GM10248 (cell line): ENCODE results near the gene UPF1.

Experiments
- CTCF ChIA-PET: fragments of 300-600 bp; sonication (Branson Sonifier 250); formaldehyde crosslinking; extraction: SDS; loops from one replicate; lab custom pipeline; 2021; ENCODE audit warnings: antibody characterized with exemption; lab: Yijun Ruan, JAX
- POLR2A ChIA-PET: fragments of 350-650 bp; sonication (Branson Sonifier 250); formaldehyde crosslinking; extraction: SDS; loops from one replicate; lab custom pipeline; 2020; ENCODE audit warnings: antibody characterized with exemption; lab: Yijun Ruan, JAX
- DNase-seq: peaks from one replicate; pipeline ENCODE4 v3.0.0; 2012; ENCODE audit errors: extremely low spot score
- TF ChIP-seq, protein P1 (sequence below): IDR thresholded peaks from 2 replicates; pipeline ENCODE4 v1.5.1; 2012; ENCODE audit warnings: mild to moderate bottlenecking, low read depth; ENCODE audit errors: extremely low read depth, missing control alignments, control extremely low read depth

Gene UPF1

DNA sequence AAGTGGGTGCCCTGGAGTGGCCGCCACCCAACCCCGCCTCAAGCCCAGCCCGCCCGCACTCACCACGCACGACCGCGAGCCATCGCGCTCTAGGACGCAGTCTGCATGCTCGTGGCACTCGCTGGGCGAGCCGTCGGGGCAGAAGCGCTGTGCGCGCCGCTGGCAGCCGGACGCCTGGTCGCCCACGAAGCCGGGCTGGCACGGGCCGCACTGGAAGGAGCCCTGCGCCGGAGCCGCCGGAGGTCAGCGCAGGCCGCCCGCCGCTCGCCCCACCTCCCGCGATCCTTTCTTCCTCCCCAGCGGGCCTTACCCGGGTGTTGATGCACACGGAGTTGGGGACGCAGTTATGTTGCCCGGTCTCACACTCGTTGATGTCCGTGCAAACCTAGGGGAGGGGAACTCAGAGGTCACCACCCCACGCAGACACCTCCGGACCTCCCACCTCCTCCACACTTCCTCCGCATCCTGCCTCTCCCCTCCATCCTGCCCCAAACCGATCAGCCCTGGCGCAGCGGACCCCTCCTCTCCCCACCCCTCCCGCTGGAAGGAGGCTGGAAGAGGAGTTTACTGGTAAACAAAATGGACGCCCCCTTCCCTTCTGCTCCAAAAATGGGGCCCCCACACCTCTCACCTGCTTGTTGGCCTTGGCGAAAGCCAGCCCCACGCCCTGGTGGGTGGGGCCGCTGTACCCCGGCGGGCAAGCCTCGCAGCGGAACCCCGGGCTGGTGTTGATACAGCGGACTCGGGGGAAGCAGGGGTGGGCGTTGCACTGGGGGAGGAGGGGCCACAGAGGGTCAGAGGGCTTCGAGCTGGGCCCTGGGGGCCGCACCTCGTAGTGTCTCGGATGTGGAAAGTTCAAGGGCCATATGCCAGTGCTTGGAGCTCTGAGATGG, 43.0 kb upstream of the UPF1 start:
- TF ChIP-seq, protein P1, sequence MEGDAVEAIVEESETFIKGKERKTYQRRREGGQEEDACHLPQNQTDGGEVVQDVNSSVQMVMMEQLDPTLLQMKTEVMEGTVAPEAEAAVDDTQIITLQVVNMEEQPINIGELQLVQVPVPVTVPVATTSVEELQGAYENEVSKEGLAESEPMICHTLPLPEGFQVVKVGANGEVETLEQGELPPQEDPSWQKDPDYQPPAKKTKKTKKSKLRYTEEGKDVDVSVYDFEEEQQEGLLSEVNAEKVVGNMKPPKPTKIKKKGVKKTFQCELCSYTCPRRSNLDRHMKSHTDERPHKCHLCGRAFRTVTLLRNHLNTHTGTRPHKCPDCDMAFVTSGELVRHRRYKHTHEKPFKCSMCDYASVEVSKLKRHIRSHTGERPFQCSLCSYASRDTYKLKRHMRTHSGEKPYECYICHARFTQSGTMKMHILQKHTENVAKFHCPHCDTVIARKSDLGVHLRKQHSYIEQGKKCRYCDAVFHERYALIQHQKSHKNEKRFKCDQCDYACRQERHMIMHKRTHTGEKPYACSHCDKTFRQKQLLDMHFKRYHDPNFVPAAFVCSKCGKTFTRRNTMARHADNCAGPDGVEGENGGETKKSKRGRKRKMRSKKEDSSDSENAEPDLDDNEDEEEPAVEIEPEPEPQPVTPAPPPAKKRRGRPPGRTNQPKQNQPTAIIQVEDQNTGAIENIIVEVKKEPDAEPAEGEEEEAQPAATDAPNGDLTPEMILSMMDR: no peak
- no peak for DNase-seq
- ChIA-PET POLR2A (no interaction called here), CTCF (no interaction called here)

DNA sequence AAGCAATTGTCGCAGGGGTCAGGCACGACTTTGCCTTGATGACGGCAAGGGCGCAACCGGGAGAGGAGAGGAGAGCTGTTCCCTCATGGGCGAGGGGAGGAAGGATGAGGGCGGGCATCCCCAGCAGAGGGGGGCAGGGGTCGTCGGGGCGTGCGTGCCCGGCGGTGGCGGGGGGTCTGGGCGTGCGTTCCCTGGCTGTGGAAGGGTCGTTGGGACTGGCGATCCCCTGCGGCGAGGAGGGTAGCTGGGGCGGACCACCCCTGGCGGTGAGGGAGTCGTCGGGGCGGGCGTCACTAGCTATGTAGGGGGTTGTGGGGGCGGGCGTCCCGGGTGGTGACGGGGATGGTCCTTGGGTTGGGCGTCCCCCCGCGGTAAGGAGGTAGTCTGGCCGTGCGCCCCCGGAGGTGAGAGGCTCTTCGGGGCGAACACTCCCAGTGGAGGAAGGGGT, 42.3 kb upstream of the UPF1 start:
- ChIA-PET POLR2A (no interaction called here), CTCF (no interaction called here)
- DNase-seq: no peak
- TF ChIP-seq, protein P1: no peak

DNA sequence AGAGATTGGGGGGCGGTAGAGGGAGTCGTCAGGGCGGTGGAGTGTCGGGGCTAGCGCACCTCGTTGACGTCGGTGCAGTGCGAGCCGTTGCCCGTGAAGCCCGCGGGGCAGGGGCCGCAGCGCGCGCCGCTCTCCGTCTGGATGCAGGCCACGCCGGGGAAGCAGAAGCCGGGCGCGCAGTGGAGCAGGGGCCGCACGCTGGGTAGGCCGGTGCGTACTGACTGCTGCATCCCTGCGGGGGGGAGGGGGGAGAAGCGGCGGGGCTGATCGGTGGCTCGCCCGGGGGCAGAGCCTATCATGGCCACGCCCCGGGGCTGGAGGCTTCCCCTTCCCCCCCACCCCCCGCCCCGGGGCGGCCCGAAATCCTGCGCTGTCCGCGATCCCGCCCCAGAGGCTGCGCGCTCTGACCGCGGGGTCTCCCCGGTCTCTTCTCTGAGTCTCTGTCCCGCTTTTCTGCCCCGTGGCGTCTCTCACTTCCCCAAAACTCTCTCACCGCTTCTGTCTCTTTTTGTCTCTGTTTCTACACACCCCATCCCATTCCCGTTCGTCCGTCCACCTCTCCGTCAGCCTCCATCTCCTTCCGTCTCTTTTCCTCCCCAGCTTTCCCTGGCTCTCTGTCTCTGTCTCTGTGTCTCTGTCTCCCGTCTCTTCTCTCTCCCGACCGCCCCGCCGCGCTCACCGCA, 41.7 kb upstream of the UPF1 start:
- ChIA-PET CTCF (no interaction called here), POLR2A (no interaction called here)
- TF ChIP-seq, protein P1: no peak
- DNase-seq: peak; percentile 63

DNA sequence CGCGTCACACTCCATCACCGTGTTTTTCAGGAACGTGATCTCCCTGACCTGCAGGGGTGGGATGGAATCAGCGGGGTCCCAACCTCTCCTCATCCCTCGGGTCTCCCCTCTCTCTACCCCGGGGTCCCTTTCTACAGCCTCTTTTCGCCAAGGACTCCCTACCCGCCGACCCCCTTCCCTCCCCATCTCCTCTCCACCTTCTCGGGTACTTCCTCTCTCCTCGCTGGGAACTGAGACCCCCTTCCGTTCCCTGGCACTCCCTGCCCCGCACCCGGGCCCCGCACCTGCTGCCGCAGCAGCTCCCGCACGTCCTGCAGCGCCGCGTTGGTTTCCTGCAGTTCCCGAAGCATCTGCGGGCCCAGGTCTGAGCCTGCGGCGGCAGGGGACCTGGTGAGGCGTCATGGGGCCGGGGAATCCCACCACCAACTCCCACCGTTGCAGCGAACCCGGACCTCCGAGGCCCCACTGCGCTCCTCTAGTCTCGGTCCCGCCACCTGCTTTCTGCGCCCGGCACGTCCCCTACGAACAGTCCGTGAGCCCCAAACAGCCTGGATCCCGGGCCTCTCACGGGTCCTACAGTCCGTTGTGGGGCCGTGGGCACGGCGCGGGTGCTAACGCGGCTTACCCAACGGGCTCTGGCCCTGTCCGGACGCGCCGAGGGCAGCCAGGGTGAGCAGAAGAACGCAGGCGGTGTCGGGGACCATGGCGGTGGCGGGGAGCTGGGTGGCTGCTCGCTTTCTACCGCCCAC, 41.0 kb upstream of the UPF1 start, which contains the start of gene COMP:
Gene COMP, minus strand, starts transcription at position 740 of the 749 bp plus-strand sequence. Its CDS starts 36 bp downstream, at position 704.
- ChIA-PET CTCF (interaction anchor here (1.5 kb wide), 1 partner anchor 56 kb away, joined by 4 read pairs; no protein-coding TSS in a partner anchor), POLR2A (no interaction called here)
- DNase-seq: no peak
- TF ChIP-seq, protein P1: no peak

DNA sequence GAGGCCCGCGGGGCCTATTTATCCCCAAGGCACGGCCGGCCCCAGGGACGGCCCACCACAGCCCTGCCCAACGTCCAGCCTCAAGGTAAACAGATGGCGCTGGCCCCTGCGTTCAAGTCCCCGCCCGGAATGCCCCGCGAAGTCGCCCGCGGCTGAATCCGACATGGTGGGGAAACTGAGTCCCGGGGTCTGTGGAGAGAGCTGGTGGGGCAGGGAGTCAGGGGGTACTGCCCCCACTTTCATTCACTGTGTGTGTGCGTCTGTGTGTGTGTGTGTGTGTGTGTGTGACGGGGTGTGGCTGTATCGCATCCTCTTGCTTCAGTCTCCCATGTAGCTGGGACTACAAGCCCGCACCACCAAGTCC, 40.5 kb upstream of the UPF1 start:
- no peak for DNase-seq
- ChIA-PET CTCF (interaction anchor here (1.3 to 1.5 kb wide), 2 partner anchors 22 to 56 kb away, joined by 3 to 4 read pairs; no protein-coding TSS in a partner anchor), POLR2A (interaction anchor here (0.6 kb wide), 1 partner anchor 107 kb away, joined by 4 read pairs; no protein-coding TSS in a partner anchor)
- TF ChIP-seq, protein P1: no peak

DNA sequence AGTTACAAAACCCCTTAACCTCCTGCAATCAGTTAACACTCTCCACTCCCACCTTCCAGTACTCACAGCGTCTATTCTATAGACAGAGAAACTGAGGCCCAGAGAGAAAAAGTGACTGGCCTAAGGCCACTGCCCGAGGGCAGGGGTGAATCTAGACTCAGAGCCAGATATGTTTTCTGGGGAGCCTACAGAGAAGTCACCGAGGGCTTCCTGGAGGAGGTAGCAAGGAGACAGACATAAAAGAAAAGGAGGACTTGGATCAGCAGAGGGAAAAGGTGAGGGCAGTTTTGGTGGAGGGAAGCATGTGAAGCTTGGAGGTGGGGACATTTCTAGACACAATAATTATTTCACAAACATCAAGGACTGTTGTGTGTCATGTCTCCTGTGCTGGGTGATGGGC, 39.1 kb upstream of the UPF1 start:
- POLR2A ChIA-PET: no interaction called here
- CTCF ChIA-PET: interaction anchor here (1.3 kb wide), 1 partner anchor 20 kb away, joined by 3 read pairs; no protein-coding TSS in a partner anchor
- no peak for DNase-seq
- TF ChIP-seq, protein P1: no peak
